Esophagus squamous epithelium (tissue), 5 donors: ENCODE measurements around the gene HPD. TPM values are rescaled to one million over a fixed set of nuclear protein-coding genes. Genes with fewer than 3 reads are reported as not detected.
A peak's percentile ranks its signal among the peaks of the same experiment; 100 is the strongest.
"Not testable (repeated sequence)": the region's sequence is repeated elsewhere in the genome, so short reads cannot be mapped to it uniquely, and the experiment has no call there.

Experiments
- DNase-seq: peaks from one replicate; lab custom pipeline; 2025; lab: John Stamatoyannopoulos, UW
- H3K27ac ChIP-seq, 4 donors: fragments of 200-600 bp; sonication (generic); one replicate each; pipeline ENCODE4 v1.5.1; 2016 to 2019; ENCODE audit warnings: mild to moderate bottlenecking in 1 of 4
- H3K27me3 ChIP-seq, 4 donors: fragments of 200-600 bp; sonication (generic); 1 replicate in 3 of 4; 2 replicates in 1 of 4; pipeline versions ENCODE4 v1.5.1 to v1.6.0; 2017 to 2021; ENCODE audit warnings: antibody characterized with exemption in 1 of 4
- H3K36me3 ChIP-seq, 3 donors: fragments of 200-600 bp; sonication (generic); one replicate each; pipeline ENCODE4 v1.5.1; 2016 to 2019
- H3K4me1 ChIP-seq, 3 donors: fragments of 200-600 bp; sonication (generic); one replicate each; pipeline ENCODE4 v1.5.1; 2017 to 2019
- H3K4me3 ChIP-seq, 4 donors: fragments of 200-600 bp; sonication (generic); 1 replicate in 3 of 4; 2 replicates in 1 of 4; pipeline ENCODE4 v1.5.1; 2016 to 2019; ENCODE audit warnings: mild to moderate bottlenecking in 2 of 4, moderate library complexity in 1 of 4
- H3K9me3 ChIP-seq, 3 donors: fragments of 200-600 bp; sonication (generic); one replicate each; pipeline ENCODE4 v1.5.1; 2016 to 2019
- CTCF ChIP-seq, 6 experiments: fragments of 450-650 bp in 4 of 6; fragments of 200-600 bp in 2 of 6; sonication (generic) in 2 of 6; IDR thresholded peaks; one replicate each; pipeline ENCODE4 v1.5.1; 2016 to 2019; ENCODE audit warnings: antibody characterized with exemption in 6 of 6, mild to moderate bottlenecking in 4 of 6, moderate library complexity in 4 of 6
- POLR2A ChIP-seq, 4 donors: fragments of 450-650 bp; IDR thresholded peaks; one replicate each; pipeline ENCODE4 v1.6.1; 2017; ENCODE audit warnings: antibody characterized with exemption in 4 of 4, mild to moderate bottlenecking in 4 of 4, moderate library complexity in 3 of 4
- WGBS, 2 donors: methylation state at CpG; one replicate each; pipeline ENCODE4 v1.1.5; 2018; 5-methylcytosine and 5-hydroxymethylcytosine counted together
- intact Hi-C: fragments of 100-400 bp; cut with DNase I; formaldehyde crosslinking; loops from one replicate; pipeline ENCODE4 v1.15.0; 2022
- small RNA-seq, 4 donors: library from RNA; depleted of rRNA; stranded (forward); fragments of <200 nt; gene quantifications; one replicate each; pipeline ENCODE3, GENCODE V24; 2016
- total RNA-seq, 4 donors: library from RNA; depleted of rRNA; stranded (reverse); fragments of >200 nt; gene quantifications; one replicate each; pipeline ENCODE4 v1.1.0, GENCODE V29; 2016
- donor health status: DM: yes; HTN: yes; CAD: no.

The HPD gene
- total RNA-seq, 4 donors from 2014 or later: 1.3 TPM; not detected in 3

- intact Hi-C loops: no loop called here
- TF ChIP-seq CTCF (IDR thresholded peaks at IDR 0.05): no peak
- TF ChIP-seq POLR2A (IDR thresholded peaks at IDR 0.05): no peak
- Histone ChIP-seq H3K36me3 (peaks cover 8 to 10% (median 8%) of the 10 kb centered on the region in 3 donors), H3K9me3 (no peaks in the 10 kb centered on the region), H3K27ac (peak overlapping the region in 2 of 4 donors; percentile 100), H3K4me1 (peaks cover 38 to 84% (median 40%) of the 10 kb centered on the region in 3 donors), H3K27me3 (no peaks in the 10 kb centered on the region), H3K4me3 (peak overlapping the region; percentile 30 to 69 (median 54))
- 66 to 93% methylated on average over 5 of the region's 14 CpGs for WGBS, 2 donors
- no peak for DNase-seq
Measured at GRCh38 chr12:121791671-121792551, 66.7 kb downstream of the HPD start.

GRCh38 chr12:121790785-121791184 is 67.9 kb downstream of the HPD start:
- Histone ChIP-seq H3K4me1 (peaks cover 28 to 84% (median 38%) of the 10 kb centered on the region in 3 donors), H3K27ac (peak overlapping the region in 2 of 4 donors; percentile 56 to 83), H3K4me3 (peak overlapping the region in 1 of 4 donors; percentile 7)
- intact Hi-C loops, H3K36me3 ChIP-seq, H3K27me3 ChIP-seq, DNase-seq, H3K9me3 ChIP-seq: not testable (repeated sequence)
- 83 to 93% methylated on average over 6 to 8 of the region's 8 CpGs for WGBS, 2 donors

GRCh38 chr12:121789800-121790728 is 68.6 kb downstream of the HPD start:
- WGBS, 2 donors: 53 to 74% methylated on average over 17 to 26 of the region's 28 CpGs
- Histone ChIP-seq H3K9me3 (no peaks in the 10 kb centered on the region), H3K4me1 (peaks cover 22 to 84% (median 33%) of the 10 kb centered on the region in 3 donors), H3K36me3 (no peaks in the 10 kb centered on the region), H3K27me3 (no peaks in the 10 kb centered on the region), H3K4me3 (peak overlapping the region in 2 of 4 donors; percentile 18 to 34), H3K27ac (peak overlapping the region; percentile 56 to 83 (median 74))
- peak; percentile 74 for DNase-seq
- intact Hi-C loops: no loop called here
- TF ChIP-seq CTCF (IDR thresholded peaks at IDR 0.05) (no peak), POLR2A (IDR thresholded peaks at IDR 0.05) (peak in 2 of 4 donors; percentile 12 to 57)

Small RNAs within 50 kb of the gene (small RNA-seq; reads per million reads assigned to genes)
- gene AC069503.3 (0 reads per million in 4 donors), gene RF00017 (0 reads per million in 4 donors), gene RNU7-170P (0 reads per million in 4 donors)

Other genes starting within 250 kb of the HPD start
- 1 to 10 TPM; 4.4 to 7.9 (median 7.0) TPM for gene ORAI1, start 232.3 kb downstream of the HPD start, total RNA-seq
- under 1 TPM in 2 of 4 donors, not detected in 2; 0.09 to 0.13 TPM for gene MORN3, start 189.2 kb downstream of the HPD start, total RNA-seq
- 1 to 10 TPM; 2.7 to 5.2 (median 4.5) TPM for gene TMEM120B, start 146.1 kb downstream of the HPD start, total RNA-seq
- 10 to 100 TPM in 1 of 4 donors, 1 to 10 TPM in 3; 3.2 to 20.4 (median 6.2) TPM for gene RHOF, start 65.2 kb downstream of the HPD start, total RNA-seq
- gene SETD1B, start 54.9 kb downstream of the HPD start, total RNA-seq: 10 to 100 TPM in 3 of 4 donors, 1 to 10 TPM in 1; 5.6 to 14.4 (median 10.6) TPM
- 100 to 1,000 TPM in 1 of 4 donors, 10 to 100 TPM in 3; 52.1 to 104 (median 71.4) TPM for gene PSMD9, start 29.9 kb upstream of the HPD start, total RNA-seq
- 1 to 10 TPM in 3 of 4 donors, under 1 TPM in 1; 0.34 to 2.9 (median 2.2) TPM for gene CFAP251, start 59.7 kb upstream of the HPD start, total RNA-seq
- gene BCL7A, start 163.0 kb upstream of the HPD start, total RNA-seq: 1 to 10 TPM; 2.5 to 8.6 (median 5.1) TPM
- 10 to 100 TPM in 3 of 4 donors, 1 to 10 TPM in 1; 9.6 to 20.0 (median 11.4) TPM for gene MLXIP, start 219.9 kb upstream of the HPD start, total RNA-seq